Inferior parietal cortex (tissue), 1 donor: ENCODE results near the gene ATP6V0C.
"Not testable (repeated sequence)": the region's sequence is repeated elsewhere in the genome, so short reads cannot be mapped to it uniquely, and the experiment has no call there.

ENCODE experiments used
- DNase-seq: peaks from one replicate; pipeline ENCODE4 v3.0.0-alpha.2; 2016; ENCODE audit errors: extremely low spot score

ATP6V0C gene

GRCh38 chr16:2550283-2550878, 36.6 kb downstream of the ATP6V0C start:
- DNase-seq = not testable (repeated sequence)

- not testable (repeated sequence) for DNase-seq
Measured at GRCh38 chr16:2551420-2551889, 37.7 kb downstream of the ATP6V0C start.

GRCh38 chr16:2554709-2555425, 41.1 kb downstream of the ATP6V0C start:
- DNase-seq = not testable (repeated sequence)

GRCh38 chr16:2557150-2557549, 43.4 kb downstream of the ATP6V0C start:
- not testable (repeated sequence) for DNase-seq

- DNase-seq = not testable (repeated sequence)
Measured at GRCh38 chr16:2560131-2560797, 46.5 kb downstream of the ATP6V0C start.

GRCh38 chr16:2560798-2561133, 47.0 kb downstream of the ATP6V0C start:
- not testable (repeated sequence) for DNase-seq

GRCh38 chr16:2567506-2567905, 53.8 kb downstream of the ATP6V0C start:
- not testable (repeated sequence) for DNase-seq

- not testable (repeated sequence) for DNase-seq
Measured at GRCh38 chr16:2568573-2568972, 54.8 kb downstream of the ATP6V0C start.
